NCI-H69 (cell line): ENCODE data around the gene RCVRN.

Source experiments
- DNase-seq: peaks from one replicate; lab custom pipeline; 2025; lab: John Stamatoyannopoulos, UW

Gene RCVRN

DNA sequence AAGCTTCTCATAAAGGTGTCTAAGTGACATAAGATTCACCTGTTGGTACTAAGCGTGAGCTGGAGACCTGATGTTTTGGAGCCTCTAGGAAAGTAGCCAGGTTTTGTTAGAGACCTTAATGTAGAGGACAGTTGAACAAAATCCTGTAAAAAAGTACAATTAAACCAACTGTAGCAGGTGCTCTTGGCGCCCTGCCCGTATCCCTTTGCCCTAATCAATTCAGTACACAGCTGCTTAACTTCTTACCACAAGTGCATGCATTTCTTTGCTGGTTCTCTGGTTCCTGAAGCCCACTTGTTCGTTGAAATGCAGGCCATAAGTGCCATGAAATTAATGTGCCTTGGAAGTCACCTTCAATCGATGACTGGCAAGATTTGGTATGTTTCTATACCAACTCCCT, 54.9 kb downstream of the RCVRN start:
- no peak for DNase-seq
